Endothelial cell of umbilical vein (primary cell): ENCODE results near the gene ARL6IP4. TPM values are rescaled to one million over a fixed set of nuclear protein-coding genes. Genes with fewer than 3 reads are reported as not detected.

Experiments used
- BruUV-seq: library from RNA; stranded (reverse); fragments of 400-500 nt; replicated peaks from 2 replicates; lab custom pipeline; 2021; lab: Mats Ljungman, UMichigan
- CTCF ChIA-PET: fragments of 300-600, 350-600 bp; sonication (Branson Sonifier 250); formaldehyde crosslinking; loops from one replicate; lab custom pipeline; 2021; ENCODE audit warnings: antibody characterized with exemption, inconsistent platforms; lab: Charles Lee
- POLR2A ChIA-PET: fragments of 300-600, 350-600 bp; sonication (Branson Sonifier 250); formaldehyde crosslinking; loops from one replicate; lab custom pipeline; 2021; ENCODE audit warnings: antibody characterized with exemption, inconsistent platforms; lab: Charles Lee
- DNase-seq: peaks from one replicate; pipeline ENCODE4 v3.0.0-alpha.2; 2011; ENCODE audit warnings: low read depth, low spot score
- FAIRE-seq: peaks from 2 replicates; lab custom pipeline; 2011; peaks lifted over from hg19 to GRCh38; lab: Jason Lieb, UNC
- H2AFZ ChIP-seq: 2 replicates; pipeline ENCODE4 v1.6.0; 2012; ENCODE audit warnings: low read depth, low read length, control low read depth, inconsistent platforms
- H3K27ac ChIP-seq: 2 replicates; pipeline ENCODE4 v1.5.1; 2011; ENCODE audit warnings: low read depth, mild to moderate bottlenecking, control low read depth, low read length, moderate library complexity; ENCODE audit not compliant: insufficient read depth
- H3K27me3 ChIP-seq, 2 experiments: 2 replicates each; pipeline versions ENCODE4 v1.6.0 to v1.6.1; 2011; ENCODE audit warnings: low read length in 2 of 2, mixed read lengths in 1 of 2; ENCODE audit not compliant: control insufficient read depth in 2 of 2, insufficient read depth in 2 of 2
- H3K36me3 ChIP-seq, 2 experiments: 2 replicates in 1 of 2; 3 replicates in 1 of 2; pipeline ENCODE4 v1.5.1; 2011; ENCODE audit warnings: low read length in 2 of 2, mild to moderate bottlenecking in 1 of 2, moderate library complexity in 1 of 2; ENCODE audit not compliant: control insufficient read depth in 2 of 2, insufficient read depth in 2 of 2; ENCODE audit errors: extremely low read depth in 1 of 2
- H3K4me1 ChIP-seq: 3 replicates; pipeline ENCODE4 v1.5.1; 2011; ENCODE audit warnings: mild to moderate bottlenecking, low read length; ENCODE audit not compliant: control insufficient read depth, insufficient read depth; ENCODE audit errors: extremely low read depth
- H3K4me2 ChIP-seq: 2 replicates; pipeline ENCODE4 v1.6.1; 2011; ENCODE audit warnings: low read length, control low read depth, mixed read lengths; ENCODE audit not compliant: insufficient read depth
- H3K4me3 ChIP-seq, 3 experiments: fragments of 200-600 bp in 1 of 3; sonication (generic), shearing (Covaris generic) in 1 of 3; replicated peaks in 1 of 3; 2 replicates each; pipeline ENCODE4 v1.5.1; 2011 to 2016; ENCODE audit warnings: control low read depth in 3 of 3, low read length in 3 of 3, mild to moderate bottlenecking in 2 of 3, inconsistent platforms in 1 of 3, low read depth in 1 of 3, moderate library complexity in 1 of 3; ENCODE audit not compliant: insufficient read depth in 1 of 3
- H3K79me2 ChIP-seq: 2 replicates; pipeline ENCODE4 v1.6.0; 2012; ENCODE audit warnings: low read length, inconsistent platforms; ENCODE audit not compliant: control insufficient read depth, insufficient read depth
- H3K9ac ChIP-seq: replicated peaks from 2 replicates; pipeline ENCODE3; 2011; ENCODE audit warnings: low read length, control low read depth; ENCODE audit not compliant: insufficient read depth; ENCODE audit errors: extremely low read depth
- H3K9me1 ChIP-seq: replicated peaks from 3 replicates; pipeline ENCODE4 v1.6.0; 2011; ENCODE audit warnings: mild to moderate bottlenecking, low read length; ENCODE audit not compliant: control insufficient read depth, insufficient read depth; ENCODE audit errors: extremely low read depth
- H3K9me3 ChIP-seq: replicated peaks from 2 replicates; pipeline ENCODE4 v1.5.1; 2012; ENCODE audit warnings: low read length, inconsistent platforms; ENCODE audit not compliant: control insufficient read depth, insufficient read depth
- H4K20me1 ChIP-seq: replicated peaks from 2 replicates; pipeline ENCODE3; 2011; ENCODE audit warnings: mild to moderate bottlenecking, low read length; ENCODE audit not compliant: control insufficient read depth, insufficient read depth; ENCODE audit errors: extremely low read depth
- CTCF ChIP-seq, 2 donors: IDR thresholded peaks; 1 replicate in 1 of 2; 2 replicates in 1 of 2; pipeline ENCODE4 v1.5.1; 2011; ENCODE audit warnings: low read length in 2 of 2, mild to moderate bottlenecking in 2 of 2, moderate library complexity in 2 of 2, control low read depth in 1 of 2, inconsistent platforms in 1 of 2, low read depth in 1 of 2; ENCODE audit not compliant: insufficient read depth in 1 of 2; ENCODE audit errors: extremely low read depth in 1 of 2
- EZH2 ChIP-seq: IDR thresholded peaks from 2 replicates; pipeline ENCODE4 v1.6.1; 2012; ENCODE audit warnings: borderline replicate concordance, low read depth, mild to moderate bottlenecking, moderate library complexity, low read length, inconsistent platforms; ENCODE audit not compliant: severe bottlenecking
- FOS ChIP-seq: IDR thresholded peaks from 2 replicates; pipeline ENCODE4 v1.6.1; 2011; ENCODE audit warnings: mild to moderate bottlenecking, low read length, moderate library complexity, borderline replicate concordance; ENCODE audit not compliant: insufficient read depth
- JUN ChIP-seq: IDR thresholded peaks from 2 replicates; pipeline ENCODE4 v1.6.1; 2011; ENCODE audit warnings: borderline replicate concordance, low read depth; ENCODE audit not compliant: insufficient read length, insufficient read depth
- MAX ChIP-seq: IDR thresholded peaks from 2 replicates; pipeline ENCODE4 v1.6.1; 2011; ENCODE audit not compliant: insufficient read depth, insufficient read length
- POLR2A ChIP-seq: IDR thresholded peaks from 2 replicates; pipeline ENCODE4 v1.6.1; 2012; ENCODE audit warnings: low read depth, mild to moderate bottlenecking, control low read depth, low read length
- POLR2AphosphoS5 ChIP-seq: IDR thresholded peaks from 2 replicates; pipeline ENCODE4 v1.6.1; 2012; ENCODE audit warnings: low read depth, mild to moderate bottlenecking, control low read depth, low read length, moderate library complexity; ENCODE audit not compliant: insufficient read depth
- dilution Hi-C: fragments of 300-500 bp; cut with MboI; formaldehyde crosslinking; loops from one replicate; pipeline ENCODE4 v1.15.0; 2019; ENCODE audit warnings: low sequenced_read_pairs; ENCODE audit not compliant: extremely low pct_ligation_motif_present
- intact Hi-C: fragments of 100-400 bp; cut with micrococcal nuclease; formaldehyde crosslinking; loops from one replicate; pipeline ENCODE4 v1.10.0; 2022
- polyA plus RNA-seq, 4 experiments: library from polyadenylated mRNA; depleted of rRNA in 3 of 4; stranded (reverse) in 3 of 4; unstranded in 1 of 4; fragments of >200 nt; gene quantifications; 2 replicates each; pipeline versions ENCODE4 v1.2.1 to v1.2.3, GENCODE V29; 2011 to 2012; ENCODE audit warnings: missing spikeins in 1 of 4
- total RNA-seq: library from RNA; stranded (reverse); gene quantifications from 2 replicates; pipeline ENCODE4 v1.2.3, GENCODE V29; 2021

ARL6IP4 gene
- total and polyA plus RNA-seq, 2 donors (not counting 3 experiments of a cell fraction or from before 2014, with no cell fraction given), result 193 to 226 TPM

GRCh38 chr12:122958198-122958888 is 22.1 kb upstream of the ARL6IP4 start:
- FAIRE-seq, result peak; percentile 99
- BruUV-seq, result no TSS peak
- peak; percentile 98 for DNase-seq

More at GRCh38 chr12:122958198-122958888, 22.1 kb upstream of the ARL6IP4 start:
- intact Hi-C loops (loop anchor here (1.0 kb wide), 2 partner anchors 11 to 16 kb away; no protein-coding TSS in a partner anchor), dilution Hi-C loops (no loop called here)
- Histone ChIP-seq H3K36me3 (peaks cover 0 to 2% of the 10 kb centered on the region in 2 experiments), H3K9me1 (no peaks in the 10 kb centered on the region), H2AFZ (no peak overlapping the region), H3K4me2 (no peak overlapping the region), H3K9me3 (no peaks in the 10 kb centered on the region), H3K27me3 (no peaks in the 10 kb centered on the region), H3K27ac (peak overlapping the region; percentile 80), H3K4me3 (no peak overlapping the region), H3K9ac (peak overlapping the region; percentile 18), H3K4me1 (peaks cover 12% of the 10 kb centered on the region), H4K20me1 (no peaks in the 10 kb centered on the region), H3K79me2 (no peaks in the 10 kb centered on the region)
- POLR2A ChIA-PET, result interaction anchor here (0.5 to 1.0 kb wide), 3 partner anchors 12 to 274 kb away, joined by 3 to 6 read pairs (median 5); no protein-coding TSS in a partner anchor
- TF ChIP-seq MAX, result no peak
- TF ChIP-seq CTCF (IDR thresholded peaks at IDR 0.05; ENCODE audit: extremely low read depth in 1 of 2, insufficient read depth in 1 of 2, low read depth in 1 of 2, low read length in 2 of 2), result no peak
- TF ChIP-seq JUN, result peak; percentile 54
- TF ChIP-seq FOS, result no peak
- TF ChIP-seq POLR2AphosphoS5, result no peak
- no peak for TF ChIP-seq EZH2
- peak; percentile 38 for TF ChIP-seq POLR2A
- CTCF ChIA-PET, result interaction anchor here (2.4 to 19.1 kb wide), 3 partner anchors 12 to 280 kb away, joined by 8 to 200 read pairs (median 11); no protein-coding TSS in a partner anchor
